GM21737 (cell line): ENCODE results near the gene MIEF1.

Experiments used
- ATAC-seq: cut with Tn5 transposase; IDR thresholded peaks from one replicate; pipeline ENCODE4 v1.9.1; 2021; ENCODE audit warnings: mild to moderate bottlenecking, moderate library complexity; ENCODE audit not compliant: unreplicated experiment

The MIEF1 gene

GRCh38 chr22:39554151-39554550 is 52.1 kb downstream of the MIEF1 start:
- ATAC-seq, result no peak

- no peak for ATAC-seq
Observed at GRCh38 chr22:39556970-39557841, 55.1 kb downstream of the MIEF1 start.

DNA sequence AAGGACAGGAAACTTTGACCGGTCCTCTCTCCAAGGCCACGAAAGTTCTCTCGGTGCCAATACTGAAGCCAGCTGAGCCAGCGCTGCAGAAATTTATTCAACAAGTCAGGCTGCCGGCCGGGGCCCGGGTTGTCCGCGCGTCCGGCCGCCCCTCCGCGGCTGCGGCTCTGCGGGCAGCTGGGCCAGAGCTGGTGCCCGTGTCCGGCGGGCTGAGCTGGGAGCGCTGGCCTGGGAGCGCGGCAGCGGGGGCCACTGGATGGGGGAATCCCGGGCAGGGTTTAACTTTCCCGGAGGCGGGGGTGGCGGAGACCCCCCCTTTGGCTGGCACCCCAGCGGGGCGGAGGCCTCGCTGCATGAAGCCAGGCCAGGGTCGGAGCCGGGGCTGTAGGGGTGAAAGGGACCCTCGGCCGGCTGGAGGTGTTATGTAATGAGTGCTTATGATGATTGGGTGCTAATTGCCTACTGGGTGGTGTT is 56.2 kb downstream of the MIEF1 start:
- ATAC-seq, result no peak

- no peak for ATAC-seq
Observed at GRCh38 chr22:39558950-39559349, 56.9 kb downstream of the MIEF1 start.

DNA sequence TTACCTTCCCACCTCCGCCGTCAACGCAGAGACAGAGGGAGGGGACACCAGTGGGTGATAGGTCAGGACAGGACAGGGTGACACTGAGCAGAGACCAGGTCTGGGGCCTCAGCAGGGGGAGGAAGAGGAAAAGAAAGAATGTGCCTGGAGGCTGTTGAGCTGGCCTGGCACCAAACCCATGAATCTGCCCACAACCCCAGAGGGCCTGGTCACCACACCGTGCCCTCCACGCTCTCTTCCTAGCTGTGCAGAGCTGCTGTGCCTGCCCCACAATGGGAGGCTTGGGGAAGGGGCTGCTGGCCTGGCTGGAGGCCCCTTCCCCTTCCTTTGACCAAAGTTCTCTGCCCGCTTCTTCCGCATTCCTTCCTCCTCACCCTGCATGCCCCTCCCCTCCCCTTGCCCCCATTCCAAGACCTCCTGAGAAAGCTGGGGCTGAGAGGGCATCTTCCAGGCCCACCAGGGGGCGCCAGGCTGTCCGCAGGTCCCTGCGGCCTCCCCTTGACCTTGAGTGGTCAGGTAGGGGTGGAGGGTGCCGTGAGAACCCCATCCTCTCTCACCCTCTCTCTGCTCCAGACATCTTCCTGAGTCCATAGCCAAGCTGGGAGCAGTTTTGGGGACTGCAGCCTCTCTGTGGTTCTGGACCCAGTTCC is 57.5 kb downstream of the MIEF1 start:
- no peak for ATAC-seq

GRCh38 chr22:39560127-39560526 is 58.0 kb downstream of the MIEF1 start:
- ATAC-seq, result no peak

DNA sequence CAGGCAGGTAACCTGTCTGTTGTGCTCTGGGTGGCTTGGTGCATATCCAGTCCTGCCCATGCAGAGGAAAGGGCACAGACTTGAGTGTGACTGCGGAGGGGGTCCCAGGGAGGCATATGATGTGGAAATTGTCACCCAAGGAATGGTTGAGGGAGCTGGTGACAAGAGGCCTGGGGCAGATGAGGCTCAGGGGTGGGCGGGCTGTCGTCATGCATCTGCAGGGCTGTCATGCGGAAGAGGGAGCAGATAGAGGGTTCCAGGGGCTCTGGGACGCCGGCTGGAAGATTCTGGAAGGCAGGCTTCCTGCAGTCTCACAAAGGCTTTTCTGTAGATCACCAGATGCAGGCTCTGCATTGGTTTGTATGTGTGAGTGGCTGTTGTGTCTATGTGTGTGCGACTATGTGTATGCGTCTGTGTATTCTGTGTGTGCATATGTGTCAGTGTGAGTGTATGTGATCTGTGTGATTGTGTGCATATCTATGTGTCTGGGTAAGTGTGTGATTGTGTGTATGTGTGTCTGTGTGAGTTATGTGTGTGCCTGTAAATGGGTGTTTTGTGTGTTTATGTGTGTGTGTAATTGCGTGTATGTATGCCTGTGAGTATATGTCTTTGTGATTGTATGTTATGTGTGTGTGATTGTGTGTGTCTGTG is 60.9 kb downstream of the MIEF1 start:
- no peak for ATAC-seq

DNA sequence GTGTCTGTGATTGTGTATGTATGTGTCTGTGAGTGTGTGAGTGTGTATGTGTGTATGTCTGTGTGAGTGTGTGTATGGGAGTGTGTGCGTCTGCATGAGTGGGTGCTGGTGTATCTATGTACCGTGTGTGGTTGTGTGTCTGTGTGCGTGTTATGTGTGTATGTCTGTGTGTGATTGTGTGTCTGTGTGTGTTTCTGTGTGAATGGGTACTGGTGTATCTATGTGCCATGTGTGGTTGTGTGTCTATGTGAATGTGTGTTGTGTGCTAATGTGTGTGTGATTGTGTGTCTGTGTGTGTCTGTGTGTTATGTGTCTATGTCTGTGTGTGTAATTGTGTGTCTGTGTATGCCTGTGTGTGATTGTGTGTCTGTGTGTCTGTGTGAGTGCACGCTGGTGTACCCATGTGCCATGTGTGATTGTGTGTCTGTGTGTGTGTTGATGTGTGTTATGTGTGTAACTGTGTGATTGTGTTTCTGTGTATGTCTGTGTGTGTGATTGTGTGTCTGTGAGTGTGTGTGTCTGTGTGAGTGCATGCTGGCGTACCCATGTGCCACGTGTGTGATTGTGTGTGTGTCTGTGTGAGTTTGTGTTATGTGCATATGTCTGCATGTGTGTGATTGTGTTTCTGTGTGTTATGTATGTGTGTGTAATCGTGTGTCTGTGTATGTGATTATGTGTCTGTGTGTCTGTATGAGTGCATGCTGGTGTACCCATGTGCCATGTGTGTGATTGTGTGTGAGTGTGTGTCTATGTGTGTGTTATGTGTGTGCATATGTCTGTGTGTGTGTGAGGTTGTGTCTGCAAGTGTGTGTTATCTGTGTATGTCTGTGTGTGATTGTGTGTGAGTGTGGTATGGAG is 61.7 kb downstream of the MIEF1 start:
- no peak for ATAC-seq

- ATAC-seq, result no peak
Observed at GRCh38 chr22:39565414-39565944, 63.4 kb downstream of the MIEF1 start.

- ATAC-seq, result no peak
Observed at GRCh38 chr22:39567135-39567946, 65.3 kb downstream of the MIEF1 start.
